ENCODE measurements around the gene SBK2.

DNA sequence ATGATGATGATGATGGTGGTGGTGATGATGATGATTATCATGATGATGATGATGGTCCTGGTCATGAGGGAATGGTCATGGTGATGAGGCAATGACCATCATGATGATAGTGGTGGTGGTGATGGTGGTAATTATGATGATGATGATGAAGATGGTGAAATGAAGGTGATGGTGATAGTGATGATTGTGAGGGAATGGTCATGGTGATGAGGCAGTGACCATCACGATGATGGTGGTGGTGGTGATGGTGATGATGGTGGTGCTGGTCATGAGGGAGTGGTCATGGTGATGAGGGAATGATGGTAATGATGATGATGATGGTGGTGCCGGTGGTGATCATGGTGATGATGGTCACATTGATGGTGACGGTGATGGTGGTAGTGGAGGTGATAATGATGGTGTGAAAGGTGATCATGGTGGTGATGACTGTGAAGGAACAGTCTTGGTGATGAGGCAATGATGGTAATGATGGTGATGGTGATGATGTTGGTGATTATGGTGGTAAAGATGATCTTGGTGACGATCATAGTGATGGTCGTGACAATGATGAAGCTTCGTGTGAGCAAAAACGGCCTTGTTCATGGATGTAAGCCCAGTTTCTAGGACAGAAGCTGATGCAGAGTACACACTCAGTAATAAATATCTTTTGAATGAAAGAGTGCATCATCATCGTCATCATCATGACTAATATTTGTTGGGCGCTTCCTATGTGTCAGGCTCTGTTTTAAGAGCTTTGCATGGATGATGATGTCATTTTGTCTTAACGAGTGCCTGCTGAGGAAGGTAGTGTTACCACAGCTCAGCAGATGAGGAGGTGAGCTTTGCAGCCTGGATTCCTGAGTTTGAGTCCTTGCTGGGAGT, 17.3 kb downstream of the SBK2 start:
- TF ChIP-seq, protein P1, sequence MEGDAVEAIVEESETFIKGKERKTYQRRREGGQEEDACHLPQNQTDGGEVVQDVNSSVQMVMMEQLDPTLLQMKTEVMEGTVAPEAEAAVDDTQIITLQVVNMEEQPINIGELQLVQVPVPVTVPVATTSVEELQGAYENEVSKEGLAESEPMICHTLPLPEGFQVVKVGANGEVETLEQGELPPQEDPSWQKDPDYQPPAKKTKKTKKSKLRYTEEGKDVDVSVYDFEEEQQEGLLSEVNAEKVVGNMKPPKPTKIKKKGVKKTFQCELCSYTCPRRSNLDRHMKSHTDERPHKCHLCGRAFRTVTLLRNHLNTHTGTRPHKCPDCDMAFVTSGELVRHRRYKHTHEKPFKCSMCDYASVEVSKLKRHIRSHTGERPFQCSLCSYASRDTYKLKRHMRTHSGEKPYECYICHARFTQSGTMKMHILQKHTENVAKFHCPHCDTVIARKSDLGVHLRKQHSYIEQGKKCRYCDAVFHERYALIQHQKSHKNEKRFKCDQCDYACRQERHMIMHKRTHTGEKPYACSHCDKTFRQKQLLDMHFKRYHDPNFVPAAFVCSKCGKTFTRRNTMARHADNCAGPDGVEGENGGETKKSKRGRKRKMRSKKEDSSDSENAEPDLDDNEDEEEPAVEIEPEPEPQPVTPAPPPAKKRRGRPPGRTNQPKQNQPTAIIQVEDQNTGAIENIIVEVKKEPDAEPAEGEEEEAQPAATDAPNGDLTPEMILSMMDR (conservative IDR thresholded peaks at IDR 0.05 in 1 of 2, IDR thresholded peaks at IDR 0.05 in 1 of 2; ENCODE audit: low read depth in 1 of 2, low read length in 2 of 2): no peak
- no peak for TF ChIP-seq EZH2 (IDR thresholded peaks at IDR 0.05; ENCODE audit: low read length, missing control alignments)
